ENCODE results near the gene SYT12.

Gene SYT12

DNA sequence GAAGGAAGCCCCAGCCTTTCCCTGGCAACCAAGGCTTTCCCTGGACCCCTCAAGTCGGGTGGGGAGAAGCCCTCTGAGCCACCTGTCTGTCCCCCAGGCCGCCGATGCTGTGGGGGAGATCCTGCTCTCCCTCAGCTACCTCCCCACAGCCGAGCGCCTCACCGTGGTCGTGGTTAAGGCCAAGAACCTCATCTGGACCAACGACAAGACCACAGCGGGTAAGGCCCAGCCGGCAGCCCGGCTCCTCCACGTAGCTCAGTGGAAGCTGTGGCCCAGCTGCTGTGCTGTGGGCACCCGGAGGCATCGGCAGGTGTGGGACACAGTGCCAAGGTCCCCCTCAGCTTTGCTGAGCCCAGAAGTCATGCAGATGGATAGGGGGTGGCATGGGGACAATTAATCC lies 21.6 kb downstream of the SYT12 start:
- H3K36me3 ChIP-seq (ENCODE audit: control insufficient read depth, insufficient read depth, low read length) = no peaks in the 10 kb centered on the region
- no peaks in the 10 kb centered on the region for H3K9me3 ChIP-seq (ENCODE audit: control insufficient read depth, insufficient read depth, low read length)
- H3K4me3 ChIP-seq (ENCODE audit: low read length) = no peak overlapping the region
- no peak overlapping the region for H3K27ac ChIP-seq (ENCODE audit: low read length)
- no peaks in the 10 kb centered on the region for H3K27me3 ChIP-seq (ENCODE audit: control insufficient read depth, insufficient read depth, low read length)
- no CpG with 5 or more reads among the region's 14 CpGs for WGBS (ENCODE audit: insufficient coverage, insufficient read length)
- H3K4me1 ChIP-seq (ENCODE audit: control insufficient read depth, insufficient read depth, low read length) = no peaks in the 10 kb centered on the region
- no peak for DNase-seq (ENCODE audit: low read depth, low spot score)

DNA sequence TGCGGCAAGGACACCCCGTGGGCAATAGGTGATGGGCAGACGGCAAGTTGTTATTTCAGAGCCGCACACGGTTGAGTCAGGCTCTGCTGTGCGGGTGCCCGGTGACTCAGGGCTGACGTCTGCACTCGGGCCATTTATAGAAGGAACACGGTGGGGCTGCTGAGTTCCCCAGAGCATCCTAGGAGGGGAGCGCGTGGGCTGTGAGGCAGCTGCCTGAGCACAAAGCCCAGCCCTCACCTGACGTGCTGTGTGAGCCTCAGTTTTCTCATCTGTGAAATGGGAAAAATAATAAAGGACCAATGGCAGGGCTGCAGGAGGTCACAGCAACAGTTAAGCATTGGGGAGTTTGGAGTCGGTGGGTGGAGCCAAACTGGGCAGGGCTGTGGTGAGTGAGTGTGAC lies 22.4 kb downstream of the SYT12 start:
- no peaks in the 10 kb centered on the region for H3K36me3 ChIP-seq (ENCODE audit: control insufficient read depth, insufficient read depth, low read length)
- H3K27me3 ChIP-seq (ENCODE audit: control insufficient read depth, insufficient read depth, low read length) = no peaks in the 10 kb centered on the region
- no peaks in the 10 kb centered on the region for H3K9me3 ChIP-seq (ENCODE audit: control insufficient read depth, insufficient read depth, low read length)
- no CpG with 5 or more reads among the region's 14 CpGs for WGBS (ENCODE audit: insufficient coverage, insufficient read length)
- no peak overlapping the region for H3K27ac ChIP-seq (ENCODE audit: low read length)
- H3K4me1 ChIP-seq (ENCODE audit: control insufficient read depth, insufficient read depth, low read length) = no peaks in the 10 kb centered on the region
- H3K4me3 ChIP-seq (ENCODE audit: low read length) = no peak overlapping the region
- DNase-seq (ENCODE audit: low read depth, low spot score) = no peak

DNA sequence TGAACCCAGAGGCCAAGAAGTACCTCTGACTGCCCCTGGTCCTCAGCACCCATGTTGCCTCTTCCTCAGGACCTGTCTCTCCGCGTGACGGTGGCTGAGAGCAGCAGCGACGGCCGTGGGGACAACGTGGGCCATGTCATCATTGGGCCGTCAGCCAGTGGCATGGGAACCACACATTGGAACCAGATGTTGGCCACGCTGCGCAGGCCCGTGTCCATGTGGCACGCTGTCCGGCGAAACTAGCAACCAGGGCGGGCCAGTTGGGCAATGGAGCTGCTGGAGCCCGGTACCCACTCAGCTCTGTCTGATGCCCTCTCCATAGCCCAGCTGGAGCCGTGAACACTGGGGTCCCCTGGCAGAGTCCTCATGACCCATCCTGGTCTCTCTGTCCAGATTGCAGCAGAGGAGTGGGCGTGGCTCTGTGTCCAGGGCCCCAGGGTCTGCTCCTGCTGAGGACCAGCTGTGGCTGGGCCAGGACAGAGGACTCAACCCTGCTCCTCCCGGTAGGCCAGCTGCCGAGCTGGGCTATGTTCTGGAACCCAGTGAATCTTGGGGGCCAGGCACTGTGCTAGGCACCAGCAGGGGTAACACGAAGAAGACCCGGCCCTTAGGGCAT lies 25.7 kb downstream of the SYT12 start:
- no peaks in the 10 kb centered on the region for H3K9me3 ChIP-seq (ENCODE audit: control insufficient read depth, insufficient read depth, low read length)
- WGBS (ENCODE audit: insufficient coverage, insufficient read length) = no CpG with 5 or more reads among the region's 22 CpGs
- H3K27ac ChIP-seq (ENCODE audit: low read length) = no peak overlapping the region
- no peaks in the 10 kb centered on the region for H3K27me3 ChIP-seq (ENCODE audit: control insufficient read depth, insufficient read depth, low read length)
- no peak overlapping the region; the same call in 1 of the 2 replicates for H3K4me3 ChIP-seq (ENCODE audit: low read length)
- H3K4me1 ChIP-seq (ENCODE audit: control insufficient read depth, insufficient read depth, low read length) = no peaks in the 10 kb centered on the region
- no peaks in the 10 kb centered on the region for H3K36me3 ChIP-seq (ENCODE audit: control insufficient read depth, insufficient read depth, low read length)
- DNase-seq (ENCODE audit: low read depth, low spot score) = no peak

DNA sequence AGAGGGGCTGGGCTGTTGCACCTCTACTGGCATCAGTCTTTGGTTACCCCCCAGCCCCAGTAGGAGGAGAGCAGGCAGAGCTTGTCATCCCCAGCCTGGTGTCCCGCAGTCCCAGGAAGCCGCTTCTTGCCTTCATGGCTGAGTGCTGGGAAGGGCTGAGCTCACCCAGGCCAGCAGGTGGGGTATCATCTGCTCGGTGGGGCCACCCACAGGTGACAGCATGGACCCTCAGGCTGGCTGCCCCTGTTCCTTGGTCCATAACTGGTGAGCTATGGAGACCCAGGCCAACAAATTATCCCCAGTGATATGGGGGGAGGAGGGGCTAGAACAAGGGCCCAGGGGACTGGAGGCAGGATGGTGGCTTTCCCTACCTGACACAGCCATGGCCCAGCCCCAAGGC lies 27.2 kb downstream of the SYT12 start:
- Histone ChIP-seq H3K36me3 (ENCODE audit: control insufficient read depth, insufficient read depth, low read length) (no peaks in the 10 kb centered on the region), H3K4me3 (ENCODE audit: low read length) (no peak overlapping the region), H3K4me1 (ENCODE audit: control insufficient read depth, insufficient read depth, low read length) (no peaks in the 10 kb centered on the region), H3K27ac (ENCODE audit: low read length) (no peak overlapping the region), H3K9me3 (ENCODE audit: control insufficient read depth, insufficient read depth, low read length) (no peaks in the 10 kb centered on the region), H3K27me3 (ENCODE audit: control insufficient read depth, insufficient read depth, low read length) (no peaks in the 10 kb centered on the region)
- no peak for DNase-seq (ENCODE audit: low read depth, low spot score)
- no CpG with 5 or more reads among the region's 3 CpGs for WGBS (ENCODE audit: insufficient coverage, insufficient read length)

DNA sequence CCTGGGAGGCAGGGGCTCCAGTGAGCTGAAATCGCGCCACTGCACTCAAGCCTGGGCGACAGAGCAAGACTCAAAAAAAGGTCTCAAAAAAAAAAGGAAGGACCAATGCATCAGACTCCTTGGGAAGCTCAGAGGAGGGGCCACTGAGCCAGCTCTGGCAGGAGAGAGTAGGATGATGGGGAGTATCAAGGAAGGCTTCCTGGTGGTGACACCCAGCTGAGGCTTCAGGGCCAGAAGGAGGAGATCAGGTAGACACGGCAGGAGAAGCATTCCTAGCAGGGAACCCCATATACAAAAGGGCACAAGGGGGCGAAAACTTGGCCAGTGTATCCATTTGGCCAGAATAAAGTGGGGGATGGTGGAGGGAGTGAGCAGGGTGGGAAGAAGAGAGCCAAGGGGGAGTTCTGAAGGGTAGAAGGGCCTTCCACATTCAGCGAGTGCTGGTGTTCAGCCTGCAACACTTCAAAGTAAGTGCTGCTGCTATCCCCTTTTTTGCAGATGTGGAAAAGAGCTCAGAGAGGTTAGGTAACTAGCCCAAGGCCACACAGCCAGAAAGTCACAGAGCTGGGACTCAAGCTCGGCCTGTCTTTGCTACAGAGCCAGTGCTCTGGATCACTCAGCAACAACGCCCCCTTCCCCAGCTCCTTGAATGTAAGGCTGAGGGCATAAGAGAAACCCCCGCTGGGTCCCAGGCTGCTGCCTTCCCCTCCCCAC lies 28.4 kb downstream of the SYT12 start:
- no peak for DNase-seq (ENCODE audit: low read depth, low spot score)
- no peaks in the 10 kb centered on the region for H3K36me3 ChIP-seq (ENCODE audit: control insufficient read depth, insufficient read depth, low read length)
- H3K4me3 ChIP-seq (ENCODE audit: low read length) = no peak overlapping the region
- H3K4me1 ChIP-seq (ENCODE audit: control insufficient read depth, insufficient read depth, low read length) = peaks cover 5% of the 10 kb centered on the region; the same call in 1 of the 2 replicates
- no peak overlapping the region for H3K27ac ChIP-seq (ENCODE audit: low read length)
- H3K27me3 ChIP-seq (ENCODE audit: control insufficient read depth, insufficient read depth, low read length) = no peaks in the 10 kb centered on the region
- WGBS (ENCODE audit: insufficient coverage, insufficient read length) = no CpG with 5 or more reads among the region's 9 CpGs
- no peaks in the 10 kb centered on the region for H3K9me3 ChIP-seq (ENCODE audit: control insufficient read depth, insufficient read depth, low read length)

DNA sequence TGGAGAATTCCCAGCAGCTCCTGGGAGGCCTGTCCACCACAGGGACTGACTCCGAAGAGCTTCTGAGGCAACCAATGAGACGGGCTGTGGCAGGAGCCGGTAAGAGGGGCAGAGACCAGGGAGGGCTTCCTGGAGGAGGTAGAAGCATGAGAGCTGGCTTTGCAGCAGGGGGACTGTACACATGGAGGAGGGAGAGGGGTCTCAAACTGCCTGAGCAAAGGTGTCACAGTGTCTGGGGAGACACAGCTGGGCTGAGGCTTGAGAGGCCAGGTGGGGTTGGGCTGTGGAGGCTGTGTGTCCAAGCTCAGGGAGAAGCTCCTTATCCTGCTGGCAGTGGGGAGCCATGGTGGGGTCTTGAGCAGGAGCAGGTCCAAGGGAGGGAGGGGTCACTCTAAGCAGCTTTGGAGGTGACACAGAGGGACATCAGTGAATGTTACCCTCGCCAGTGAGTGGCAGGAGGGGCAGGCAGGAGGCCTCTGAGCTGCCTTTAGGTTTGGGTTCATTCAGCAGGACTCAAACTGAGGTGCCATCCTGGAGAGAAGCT lies 29.1 kb downstream of the SYT12 start:
- no CpG with 5 or more reads among the region's 4 CpGs for WGBS (ENCODE audit: insufficient coverage, insufficient read length)
- Histone ChIP-seq H3K27me3 (ENCODE audit: control insufficient read depth, insufficient read depth, low read length) (no peaks in the 10 kb centered on the region), H3K4me3 (ENCODE audit: low read length) (no peak overlapping the region), H3K4me1 (ENCODE audit: control insufficient read depth, insufficient read depth, low read length) (peaks cover 5% of the 10 kb centered on the region; the same call in 1 of the 2 replicates), H3K9me3 (ENCODE audit: control insufficient read depth, insufficient read depth, low read length) (no peaks in the 10 kb centered on the region), H3K27ac (ENCODE audit: low read length) (no peak overlapping the region), H3K36me3 (ENCODE audit: control insufficient read depth, insufficient read depth, low read length) (no peaks in the 10 kb centered on the region)
- no peak for DNase-seq (ENCODE audit: low read depth, low spot score)

DNA sequence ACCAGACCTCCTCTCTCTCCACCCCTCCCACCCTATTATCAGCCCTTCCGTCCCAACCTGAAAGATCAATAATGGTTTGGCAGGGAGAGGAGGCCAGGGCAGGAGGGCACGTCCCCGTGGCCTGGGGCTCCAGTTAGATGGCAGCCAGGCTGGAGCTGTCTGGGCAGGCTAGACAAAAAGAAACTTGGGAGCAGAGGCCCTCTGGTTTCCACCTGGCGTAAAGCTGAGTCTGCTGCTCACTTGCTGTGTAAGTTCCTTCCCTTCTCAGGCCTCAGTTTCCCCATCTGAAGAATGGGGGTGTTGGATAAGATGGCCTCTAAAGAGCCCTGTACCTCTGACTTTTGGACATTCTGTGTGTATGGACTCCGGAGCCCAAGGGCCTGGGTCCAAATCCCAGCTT lies 30.0 kb downstream of the SYT12 start:
- Histone ChIP-seq H3K27ac (ENCODE audit: low read length) (no peak overlapping the region), H3K27me3 (ENCODE audit: control insufficient read depth, insufficient read depth, low read length) (no peaks in the 10 kb centered on the region), H3K36me3 (ENCODE audit: control insufficient read depth, insufficient read depth, low read length) (no peaks in the 10 kb centered on the region), H3K4me3 (ENCODE audit: low read length) (no peak overlapping the region), H3K4me1 (ENCODE audit: control insufficient read depth, insufficient read depth, low read length) (peaks cover 5% of the 10 kb centered on the region; the same call in 1 of the 2 replicates), H3K9me3 (ENCODE audit: control insufficient read depth, insufficient read depth, low read length) (no peaks in the 10 kb centered on the region)
- DNase-seq (ENCODE audit: low read depth, low spot score) = no peak
- no CpG with 5 or more reads among the region's 5 CpGs for WGBS (ENCODE audit: insufficient coverage, insufficient read length)

DNA sequence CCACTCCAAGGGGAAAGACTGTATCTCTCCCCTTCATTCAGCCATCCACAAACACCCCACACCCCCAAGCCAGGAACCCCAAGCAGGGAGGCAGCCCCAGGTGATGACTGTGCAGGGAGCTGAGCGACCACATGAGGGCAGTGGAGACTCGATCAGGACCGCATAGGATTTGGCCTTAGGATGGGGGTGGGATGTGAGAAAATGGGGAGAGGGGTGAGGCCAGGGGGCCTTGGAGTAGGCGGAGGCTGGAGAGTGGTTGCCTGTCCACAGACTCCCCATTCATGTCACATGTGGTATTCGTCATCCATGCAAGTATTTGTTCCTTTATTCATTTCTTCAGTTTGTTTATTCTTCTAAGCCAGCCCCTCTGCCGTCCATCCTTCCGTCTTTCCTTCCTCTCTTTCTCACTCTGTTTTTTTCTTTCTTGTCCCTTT lies 31.0 kb downstream of the SYT12 start:
- peaks cover 5% of the 10 kb centered on the region; the same call in 1 of the 2 replicates for H3K4me1 ChIP-seq (ENCODE audit: control insufficient read depth, insufficient read depth, low read length)
- DNase-seq (ENCODE audit: low read depth, low spot score) = no peak
- H3K27me3 ChIP-seq (ENCODE audit: control insufficient read depth, insufficient read depth, low read length) = no peaks in the 10 kb centered on the region
- H3K4me3 ChIP-seq (ENCODE audit: low read length) = no peak overlapping the region
- WGBS (ENCODE audit: insufficient coverage, insufficient read length) = no CpG with 5 or more reads among the region's 7 CpGs
- no peak overlapping the region for H3K27ac ChIP-seq (ENCODE audit: low read length)
- no peaks in the 10 kb centered on the region for H3K36me3 ChIP-seq (ENCODE audit: control insufficient read depth, insufficient read depth, low read length)
- no peaks in the 10 kb centered on the region for H3K9me3 ChIP-seq (ENCODE audit: control insufficient read depth, insufficient read depth, low read length)

DNA sequence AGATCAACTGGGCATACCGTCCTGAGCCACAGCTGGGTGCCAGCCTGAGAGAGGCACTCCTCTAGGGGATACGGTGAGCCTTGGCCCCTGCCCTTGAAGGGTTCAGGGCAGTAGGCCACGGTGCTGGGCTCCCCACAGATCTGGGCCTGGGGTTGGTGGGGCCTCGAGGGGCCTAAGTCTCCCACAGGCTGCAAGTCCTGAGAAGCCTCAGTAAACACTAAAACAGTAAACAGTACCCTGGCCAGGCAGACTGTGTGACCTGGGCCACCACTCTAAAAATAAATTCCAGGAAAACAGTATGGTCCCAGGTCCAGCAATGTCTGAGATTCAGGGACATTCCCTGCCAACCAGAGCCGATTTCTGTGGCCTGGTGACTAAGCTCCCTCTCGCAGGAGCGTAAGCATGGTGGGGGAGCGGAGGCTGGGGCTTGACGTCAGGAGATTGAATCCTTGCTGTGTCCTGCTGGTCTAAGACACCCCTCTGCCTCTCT lies 31.5 kb downstream of the SYT12 start:
- DNase-seq (ENCODE audit: low read depth, low spot score) = no peak
- Histone ChIP-seq H3K27ac (ENCODE audit: low read length) (no peak overlapping the region), H3K27me3 (ENCODE audit: control insufficient read depth, insufficient read depth, low read length) (no peaks in the 10 kb centered on the region), H3K4me1 (ENCODE audit: control insufficient read depth, insufficient read depth, low read length) (peaks cover 5% of the 10 kb centered on the region; the same call in 1 of the 2 replicates), H3K4me3 (ENCODE audit: low read length) (no peak overlapping the region), H3K9me3 (ENCODE audit: control insufficient read depth, insufficient read depth, low read length) (no peaks in the 10 kb centered on the region), H3K36me3 (ENCODE audit: control insufficient read depth, insufficient read depth, low read length) (no peaks in the 10 kb centered on the region)
- WGBS (ENCODE audit: insufficient coverage, insufficient read length) = no CpG with 5 or more reads among the region's 9 CpGs

DNA sequence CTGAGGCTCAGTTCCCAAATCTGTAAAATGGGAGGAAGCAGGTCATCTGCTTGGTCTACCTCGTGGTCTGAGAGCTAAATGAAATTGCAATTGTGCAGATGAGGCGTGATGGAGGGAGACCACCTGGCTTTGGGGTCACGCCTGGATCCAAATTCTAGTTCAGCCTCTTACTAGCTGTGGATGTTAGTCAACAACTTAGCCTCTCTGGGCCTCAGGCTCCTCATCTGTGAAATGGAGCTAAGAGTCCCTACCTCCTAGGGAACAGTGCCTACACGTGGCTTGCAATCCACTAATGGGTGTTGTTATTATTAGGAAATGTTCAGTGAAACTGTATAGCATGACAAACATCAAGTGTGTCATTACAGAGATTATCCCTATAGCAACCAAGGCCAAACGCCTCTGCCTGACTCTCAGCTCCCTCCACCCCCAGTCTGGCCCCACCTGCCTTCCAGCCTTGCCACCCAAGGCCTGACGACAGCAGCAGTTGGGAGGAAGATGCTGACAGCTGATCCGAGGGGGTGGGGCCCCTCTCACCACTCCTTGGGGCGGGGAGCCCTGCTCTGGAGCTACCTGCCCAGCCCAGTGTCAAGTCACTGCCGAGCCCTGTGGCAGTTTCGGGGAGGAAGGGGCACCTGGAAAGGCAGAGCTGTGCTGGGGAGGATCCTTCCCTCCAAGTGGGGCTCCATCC lies 32.0 kb downstream of the SYT12 start:
- Histone ChIP-seq H3K36me3 (ENCODE audit: control insufficient read depth, insufficient read depth, low read length) (no peaks in the 10 kb centered on the region), H3K4me3 (ENCODE audit: low read length) (no peak overlapping the region), H3K27ac (ENCODE audit: low read length) (no peak overlapping the region), H3K27me3 (ENCODE audit: control insufficient read depth, insufficient read depth, low read length) (no peaks in the 10 kb centered on the region), H3K4me1 (ENCODE audit: control insufficient read depth, insufficient read depth, low read length) (peaks cover 5% of the 10 kb centered on the region; the same call in 1 of the 2 replicates), H3K9me3 (ENCODE audit: control insufficient read depth, insufficient read depth, low read length) (no peaks in the 10 kb centered on the region)
- WGBS (ENCODE audit: insufficient coverage, insufficient read length) = no CpG with 5 or more reads among the region's 10 CpGs
- DNase-seq (ENCODE audit: low read depth, low spot score) = no peak
